CD4-positive, alpha-beta T cell (primary cell): ENCODE results near the gene SLC51A. TPM values are rescaled to one million over a fixed set of nuclear protein-coding genes. Genes with fewer than 3 reads are reported as not detected.

ENCODE experiments used
- ATAC-seq: fragments of 200-7000 bp; cut with Tn5 transposase; one replicate; pipeline ENCODE4 v1.10.0; 2022; ENCODE audit warnings: mild to moderate bottlenecking; ENCODE audit not compliant: poor library complexity
- CTCF ChIA-PET: fragments of 350-600 bp; sonication (Branson Sonifier 250); formaldehyde crosslinking; loops from one replicate; lab custom pipeline; 2021; ENCODE audit warnings: antibody characterized with exemption, inconsistent platforms; lab: Charles Lee
- POLR2A ChIA-PET: fragments of 350-600 bp; sonication (Branson Sonifier 250); formaldehyde crosslinking; loops from one replicate; lab custom pipeline; 2021; ENCODE audit warnings: antibody characterized with exemption, inconsistent platforms; lab: Charles Lee
- DNase-seq, 14 experiments: peaks; one replicate each; pipeline ENCODE4 v3.0.0-alpha.2; 2013 to 2020; ENCODE audit warnings: mixed read lengths in 2 of 14
- H3K27ac ChIP-seq, 2 donors: one replicate each; pipeline versions ENCODE4 v1.5.1 to v1.7.0; 2013; ENCODE audit warnings: low read length in 2 of 2, low read depth in 1 of 2, mild to moderate bottlenecking in 1 of 2
- H3K27me3 ChIP-seq, 2 experiments: 1 replicate in 1 of 2; 2 replicates in 1 of 2; pipeline versions ENCODE4 v1.6.1 to v1.7.0; 2013; ENCODE audit warnings: low read length in 2 of 2, control low read depth in 1 of 2, mild to moderate bottlenecking in 1 of 2, moderate library complexity in 1 of 2; ENCODE audit not compliant: insufficient read depth in 2 of 2, control insufficient read depth in 1 of 2
- H3K36me3 ChIP-seq: one replicate; pipeline ENCODE4 v1.6.1; 2013; ENCODE audit warnings: low read length, control low read depth; ENCODE audit not compliant: insufficient read depth
- H3K4me1 ChIP-seq: one replicate; pipeline ENCODE4 v1.6.1; 2013; ENCODE audit warnings: low read length, control low read depth; ENCODE audit not compliant: insufficient read depth
- H3K4me3 ChIP-seq: one replicate; pipeline ENCODE4 v1.5.1; 2013; ENCODE audit warnings: mild to moderate bottlenecking, low read length, moderate library complexity
- H3K9me3 ChIP-seq, 2 experiments: 1 replicate in 1 of 2; 2 replicates in 1 of 2; pipeline versions ENCODE4 v1.6.1 to v1.7.0; 2013; ENCODE audit warnings: low read length in 2 of 2, mild to moderate bottlenecking in 2 of 2, control low read depth in 1 of 2, moderate library complexity in 1 of 2; ENCODE audit not compliant: control insufficient read depth in 1 of 2, insufficient read depth in 1 of 2
- H3K27ac Mint-ChIP-seq: one replicate; pipeline ENCODE4 v1.8.0; 2020; ENCODE audit warnings: mixed read lengths
- H3K27me3 Mint-ChIP-seq: one replicate; pipeline ENCODE4 v1.8.0; 2021; ENCODE audit warnings: mixed read lengths
- H3K36me3 Mint-ChIP-seq: one replicate; pipeline ENCODE4 v1.8.0; 2021; ENCODE audit warnings: low read depth, mixed read lengths
- H3K4me1 Mint-ChIP-seq: one replicate; pipeline ENCODE4 v1.8.0; 2021; ENCODE audit warnings: low read depth, mixed read lengths
- H3K4me3 Mint-ChIP-seq: one replicate; pipeline ENCODE4 v1.8.0; 2020; ENCODE audit warnings: mild to moderate bottlenecking, mixed read lengths
- H3K9me3 Mint-ChIP-seq: one replicate; pipeline ENCODE4 v1.8.0; 2020; ENCODE audit warnings: mixed read lengths
- intact Hi-C, 2 experiments: fragments of 100-400 bp; cut with DNase I in 1 of 2; cut with micrococcal nuclease in 1 of 2; formaldehyde crosslinking; loops; one replicate each; pipeline versions ENCODE4 v1.15.1 to v1.9.0; 2023 to 2025; cut with DNase I, micrococcal nuclease
- total RNA-seq, 174 experiments: library from RNA in 2 of 174; stranded (reverse) in 2 of 174; gene quantifications; one replicate each; pipeline ENCODE4 v1.2.3 and lab custom pipeline; 2021 to 2026
- TF ChIP-seq, protein P1 (sequence below): fragments of 200-600 bp; IDR thresholded peaks from one replicate; pipeline ENCODE4 v1.8.0; 2022; ENCODE audit warnings: antibody characterized with exemption, mild to moderate bottlenecking

The SLC51A gene
- total RNA-seq, 2 experiments from 2014 or later: not detected

- Mint-ChIP-seq H3K27me3 (no peaks in the 10 kb centered on the region), H3K9me3 (no peaks in the 10 kb centered on the region), H3K36me3 (no peaks in the 10 kb centered on the region), H3K27ac (no peak overlapping the region), H3K4me1 (peaks cover 31% of the 10 kb centered on the region), H3K4me3 (no peak overlapping the region)
- ChIA-PET CTCF (no interaction called here), POLR2A (no interaction called here)
- no peak overlapping the region for H3K27ac ChIP-seq
- H3K4me1 ChIP-seq: peaks cover 29% of the 10 kb centered on the region
- H3K9me3 ChIP-seq: no peaks in the 10 kb centered on the region
- intact Hi-C loops: no loop called here
- peak in 1 of 14 experiments; percentile 27 for DNase-seq
- TF ChIP-seq, protein P1, sequence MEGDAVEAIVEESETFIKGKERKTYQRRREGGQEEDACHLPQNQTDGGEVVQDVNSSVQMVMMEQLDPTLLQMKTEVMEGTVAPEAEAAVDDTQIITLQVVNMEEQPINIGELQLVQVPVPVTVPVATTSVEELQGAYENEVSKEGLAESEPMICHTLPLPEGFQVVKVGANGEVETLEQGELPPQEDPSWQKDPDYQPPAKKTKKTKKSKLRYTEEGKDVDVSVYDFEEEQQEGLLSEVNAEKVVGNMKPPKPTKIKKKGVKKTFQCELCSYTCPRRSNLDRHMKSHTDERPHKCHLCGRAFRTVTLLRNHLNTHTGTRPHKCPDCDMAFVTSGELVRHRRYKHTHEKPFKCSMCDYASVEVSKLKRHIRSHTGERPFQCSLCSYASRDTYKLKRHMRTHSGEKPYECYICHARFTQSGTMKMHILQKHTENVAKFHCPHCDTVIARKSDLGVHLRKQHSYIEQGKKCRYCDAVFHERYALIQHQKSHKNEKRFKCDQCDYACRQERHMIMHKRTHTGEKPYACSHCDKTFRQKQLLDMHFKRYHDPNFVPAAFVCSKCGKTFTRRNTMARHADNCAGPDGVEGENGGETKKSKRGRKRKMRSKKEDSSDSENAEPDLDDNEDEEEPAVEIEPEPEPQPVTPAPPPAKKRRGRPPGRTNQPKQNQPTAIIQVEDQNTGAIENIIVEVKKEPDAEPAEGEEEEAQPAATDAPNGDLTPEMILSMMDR: no peak
- no peak for ATAC-seq
- H3K27me3 ChIP-seq: no peaks in the 10 kb centered on the region
- no peaks in the 10 kb centered on the region for H3K36me3 ChIP-seq
- H3K4me3 ChIP-seq: no peak overlapping the region
Observed at GRCh38 chr3:196175722-196176121, 40.6 kb upstream of the SLC51A start.

DNA sequence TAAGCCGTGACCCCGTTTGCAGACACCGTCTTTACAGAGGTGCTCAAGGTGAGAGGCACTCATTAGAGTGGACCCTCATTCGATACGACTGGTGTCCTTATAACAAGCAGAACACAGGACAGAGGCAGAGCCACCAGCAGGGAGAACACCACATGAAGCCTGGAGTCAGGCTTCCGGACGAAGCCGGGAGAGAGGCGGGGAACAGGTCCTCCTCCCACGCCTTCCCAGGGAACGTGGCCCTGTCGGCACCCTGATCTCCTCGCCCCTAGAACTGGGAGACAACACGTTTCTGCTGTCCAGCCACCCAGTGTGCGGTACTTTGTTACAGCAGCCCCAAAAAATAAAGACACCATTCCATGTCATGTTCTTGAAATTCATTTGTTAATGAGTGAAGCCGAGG lies 38.8 kb upstream of the SLC51A start:
- ChIA-PET CTCF (no interaction called here), POLR2A (no interaction called here)
- no peaks in the 10 kb centered on the region for H3K27me3 ChIP-seq
- peaks cover 48% of the 10 kb centered on the region for H3K4me1 ChIP-seq
- no peak for DNase-seq
- no peak overlapping the region for H3K27ac ChIP-seq
- Mint-ChIP-seq H3K4me3 (no peak overlapping the region), H3K4me1 (peaks cover 35% of the 10 kb centered on the region), H3K36me3 (no peaks in the 10 kb centered on the region), H3K27me3 (no peaks in the 10 kb centered on the region), H3K27ac (peak overlapping the region; percentile 78), H3K9me3 (no peaks in the 10 kb centered on the region)
- H3K9me3 ChIP-seq: no peaks in the 10 kb centered on the region
- TF ChIP-seq, protein P1: no peak
- no peaks in the 10 kb centered on the region for H3K36me3 ChIP-seq
- no peak for ATAC-seq
- H3K4me3 ChIP-seq: no peak overlapping the region
- intact Hi-C loops: no loop called here

DNA sequence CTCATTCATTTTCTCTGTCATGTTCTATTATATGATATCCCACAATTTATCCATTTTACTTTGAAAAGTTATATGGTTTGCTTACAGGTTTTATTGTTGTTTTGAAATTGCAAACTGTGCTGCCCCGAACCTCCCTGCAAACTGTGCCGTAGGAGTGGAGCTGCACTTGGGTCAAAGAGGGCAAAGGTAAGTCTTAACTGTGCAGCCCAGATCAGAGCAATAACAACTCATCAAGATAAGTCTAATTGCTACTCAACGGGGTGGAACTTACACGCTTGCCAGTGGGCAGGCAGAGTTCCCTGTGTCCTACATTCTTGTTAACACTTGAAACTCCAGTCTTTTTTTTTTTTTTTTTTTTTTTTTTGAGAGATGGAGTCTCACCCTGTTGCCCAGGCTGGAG lies 38.4 kb upstream of the SLC51A start:
- Histone ChIP-seq H3K36me3 (no peaks in the 10 kb centered on the region), H3K9me3 (no peaks in the 10 kb centered on the region), H3K4me3 (no peak overlapping the region), H3K27me3 (no peaks in the 10 kb centered on the region), H3K4me1 (peaks cover 52% of the 10 kb centered on the region), H3K27ac (no peak overlapping the region)
- peak overlapping the region; percentile 78 for H3K27ac Mint-ChIP-seq
- no peak overlapping the region for H3K4me3 Mint-ChIP-seq
- peaks cover 35% of the 10 kb centered on the region for H3K4me1 Mint-ChIP-seq
- no peaks in the 10 kb centered on the region for H3K36me3 Mint-ChIP-seq
- H3K27me3 Mint-ChIP-seq: no peaks in the 10 kb centered on the region
- ATAC-seq: no peak
- POLR2A ChIA-PET: interaction anchor here (1.5 kb wide), 1 partner anchor 10 kb away, joined by 3 read pairs; no protein-coding TSS in a partner anchor
- CTCF ChIA-PET: no interaction called here
- DNase-seq: no peak
- H3K9me3 Mint-ChIP-seq: no peaks in the 10 kb centered on the region
- TF ChIP-seq, protein P1: no peak
- intact Hi-C loops: no loop called here
